GM18867 (cell line): ENCODE results near the gene C17orf113.
"Not testable (repeated sequence)": the region's sequence is repeated elsewhere in the genome, so short reads cannot be mapped to it uniquely, and the experiment has no call there.

Experiments used
- ATAC-seq: cut with Tn5 transposase; IDR thresholded peaks from one replicate; pipeline ENCODE4 v1.9.1; 2021; ENCODE audit warnings: mild to moderate bottlenecking, moderate library complexity; ENCODE audit not compliant: unreplicated experiment

Gene C17orf113

DNA sequence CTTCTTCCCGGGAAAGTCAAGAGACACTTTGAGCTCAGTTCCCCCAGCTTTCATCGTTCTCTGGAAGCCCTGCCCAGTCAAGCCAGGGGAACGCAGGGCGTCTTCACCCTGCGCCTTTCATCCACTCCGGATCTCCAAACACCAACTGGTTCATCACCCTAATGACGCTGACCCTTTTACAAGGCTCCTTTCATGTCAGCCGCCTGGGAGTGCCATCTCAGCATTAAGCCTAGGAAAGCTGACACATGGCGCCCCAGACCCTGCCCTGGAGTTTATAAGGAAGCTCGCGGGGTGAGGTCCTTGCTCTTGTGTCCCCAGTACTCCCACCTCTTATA, 32.6 kb downstream of the C17orf113 start:
- ATAC-seq = no peak

DNA sequence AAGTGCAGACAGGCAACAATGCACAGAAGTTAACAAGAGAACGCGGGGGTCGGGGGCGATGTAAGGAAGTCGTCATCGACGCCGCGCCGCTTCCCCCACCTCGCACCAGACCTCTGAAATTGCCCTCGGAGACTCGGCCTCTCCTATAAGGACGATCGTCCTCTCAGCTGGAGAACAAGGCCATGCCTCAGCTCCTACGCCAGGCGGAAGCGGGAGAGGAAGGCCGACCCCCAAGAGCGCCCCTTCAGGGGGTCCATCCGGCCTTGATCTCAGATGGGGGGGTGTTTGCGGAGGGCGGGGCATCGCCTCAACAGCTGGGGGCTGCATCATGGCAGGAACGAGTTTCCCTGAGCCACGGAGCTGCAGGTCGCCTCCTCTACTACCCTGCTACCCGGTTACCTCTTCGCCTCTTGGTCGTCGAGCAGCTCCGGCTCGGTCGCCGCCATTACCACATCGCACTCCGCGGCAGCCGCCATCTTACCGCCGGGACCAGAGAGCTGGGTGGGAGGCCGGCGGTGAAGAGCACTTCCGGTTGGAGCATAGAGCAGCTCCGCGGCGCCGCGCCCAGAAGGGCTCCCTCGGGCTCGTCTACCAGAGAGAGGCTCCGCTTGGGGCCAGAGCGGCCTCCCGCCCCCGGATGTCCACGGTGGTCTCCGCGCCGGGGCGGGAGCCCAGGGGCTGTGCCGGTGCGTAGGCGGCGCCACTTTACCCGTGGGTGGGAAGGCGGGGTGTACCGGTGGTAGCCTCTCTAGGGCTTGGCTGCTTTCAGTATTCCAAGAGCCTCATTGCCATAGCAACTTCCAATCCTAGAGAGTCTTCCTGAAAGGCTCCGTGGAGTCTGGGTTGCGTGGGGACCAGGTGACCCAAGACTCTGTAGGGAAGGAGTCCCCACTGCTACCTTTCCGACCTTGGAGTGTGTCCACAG, 33.2 kb downstream of the C17orf113 start, which contains the start of gene DNAJC7:
Gene DNAJC7, minus strand, starts transcription at position 499 of the 925 bp plus-strand sequence. Its CDS starts 23 bp downstream, at position 476.
- ATAC-seq = peak; percentile 74

DNA sequence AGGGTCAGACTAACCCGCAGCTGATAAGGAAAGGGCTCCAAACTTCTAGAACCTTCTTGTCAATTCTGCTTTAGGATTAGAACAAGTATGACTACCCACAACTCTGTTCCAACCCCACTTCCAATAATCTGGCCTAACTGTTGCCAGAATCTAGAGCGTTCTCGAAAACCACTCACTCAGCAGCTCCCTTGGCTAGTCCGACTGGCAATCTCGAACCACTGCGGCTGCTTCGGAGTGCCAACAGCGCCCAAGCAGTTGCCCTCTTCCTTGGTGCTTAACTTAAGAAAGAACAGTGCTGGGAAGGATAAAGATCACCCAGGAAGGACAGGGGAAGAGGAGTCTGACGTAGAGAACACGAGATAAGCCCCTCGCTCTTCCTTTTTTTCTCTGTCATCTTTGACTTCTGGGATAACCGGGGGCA, 34.0 kb downstream of the C17orf113 start:
- no peak for ATAC-seq

DNA sequence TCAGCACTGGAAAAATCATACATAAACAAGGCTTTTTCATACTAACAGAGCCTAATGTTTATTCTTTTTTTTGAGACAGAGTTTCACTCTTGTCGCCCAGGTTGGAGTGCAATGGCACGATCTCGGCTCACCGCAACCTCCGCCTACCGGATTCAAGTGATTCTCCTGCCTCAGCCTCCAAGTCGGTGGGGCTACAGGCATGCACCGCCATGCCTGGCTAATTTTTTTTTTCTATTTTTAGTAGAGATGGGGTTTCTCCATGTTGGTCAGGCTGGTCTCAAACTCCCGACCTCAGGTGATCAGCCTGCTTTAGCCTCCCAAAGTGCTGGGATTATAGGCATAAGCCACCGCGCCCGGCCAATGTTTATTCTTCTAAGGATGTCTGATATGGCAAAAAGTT, 36.7 kb downstream of the C17orf113 start:
- not testable (repeated sequence) for ATAC-seq

DNA sequence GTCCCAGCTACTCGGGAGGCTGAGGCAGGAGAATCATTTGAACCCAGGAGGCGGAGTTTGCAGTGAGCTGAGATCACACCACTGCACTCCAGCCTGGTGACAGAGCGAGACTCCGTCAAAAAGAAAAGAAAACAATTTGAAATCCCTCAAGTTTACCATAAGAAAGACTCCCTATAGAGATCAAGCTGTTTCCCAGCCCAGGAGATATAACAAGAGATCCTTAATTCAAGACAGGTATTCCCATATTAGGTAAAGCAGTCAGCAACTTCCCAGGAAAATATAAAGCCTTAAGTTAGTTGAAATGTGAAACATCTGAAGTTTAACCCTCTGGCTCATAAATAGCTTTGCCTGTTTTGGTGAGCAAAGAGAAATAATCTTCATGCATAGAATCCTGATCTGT, 38.0 kb downstream of the C17orf113 start:
- ATAC-seq = not testable (repeated sequence)

DNA sequence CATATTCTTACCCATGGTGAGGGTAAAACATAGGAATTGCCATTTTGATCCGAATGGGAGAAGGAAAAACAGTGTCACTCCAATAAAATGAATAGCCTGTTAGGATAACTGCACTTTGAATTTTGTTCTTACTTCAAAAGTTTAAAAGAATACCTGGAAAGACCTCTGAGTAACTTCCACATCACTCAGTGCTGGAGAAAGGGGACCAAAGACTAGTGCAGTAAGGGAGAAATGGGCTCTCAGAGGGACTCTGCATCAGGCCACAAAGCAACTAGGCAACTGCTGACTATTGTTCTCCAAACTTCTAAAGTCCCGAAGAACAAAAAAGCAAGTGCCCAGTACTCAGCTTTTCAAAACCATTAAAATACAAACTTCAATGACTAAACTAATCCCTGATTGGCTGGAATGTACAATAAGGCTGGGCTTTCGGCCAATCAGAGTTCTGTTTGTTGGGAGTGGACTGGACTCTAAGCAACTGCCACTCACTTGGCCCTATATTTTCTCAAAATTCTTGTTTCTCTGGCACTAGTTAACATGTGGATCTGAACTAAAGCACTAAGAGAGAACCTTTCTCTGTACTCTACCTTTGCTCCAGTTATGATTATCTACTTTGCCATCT, 39.4 kb downstream of the C17orf113 start:
- ATAC-seq = no peak

DNA sequence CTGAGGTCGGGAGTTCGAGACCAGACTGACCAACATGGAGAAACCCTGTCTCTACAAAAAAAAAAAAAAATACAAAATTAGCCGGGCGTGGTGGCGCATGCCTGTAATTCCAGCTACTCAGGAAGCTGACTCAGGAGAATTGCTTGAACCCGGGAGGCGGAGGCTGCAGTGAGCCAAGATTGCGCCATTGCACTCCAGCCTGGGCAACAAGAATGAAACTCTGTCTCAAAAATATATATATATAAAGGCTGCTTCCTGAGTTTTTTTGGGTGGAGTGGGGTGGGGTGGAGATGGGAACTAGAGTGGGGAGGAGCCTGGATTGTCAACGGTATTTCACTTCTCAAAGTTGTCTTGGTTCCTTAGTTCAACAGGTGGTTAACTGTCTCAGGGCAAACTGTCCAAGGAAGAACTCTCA, 40.1 kb downstream of the C17orf113 start:
- not testable (repeated sequence) for ATAC-seq

DNA sequence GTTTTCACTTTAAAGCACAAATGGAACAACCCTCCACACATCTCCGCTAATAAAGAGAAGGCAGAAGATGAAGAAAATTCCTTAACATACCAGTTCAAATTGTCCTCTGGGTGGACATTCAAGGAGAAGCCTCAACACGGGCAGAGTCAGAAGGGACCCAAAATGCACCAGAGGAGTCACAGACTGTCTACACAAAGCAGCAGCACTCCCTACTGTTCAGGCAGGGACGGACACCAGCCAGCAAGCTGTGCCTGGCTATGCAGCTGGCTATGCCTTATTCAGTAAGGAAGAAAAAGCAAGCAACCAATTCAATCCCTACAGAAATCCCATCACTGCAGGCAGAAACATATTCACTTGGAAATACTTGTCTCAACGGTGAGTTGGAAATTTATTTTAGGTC, 41.2 kb downstream of the C17orf113 start:
- no peak for ATAC-seq

DNA sequence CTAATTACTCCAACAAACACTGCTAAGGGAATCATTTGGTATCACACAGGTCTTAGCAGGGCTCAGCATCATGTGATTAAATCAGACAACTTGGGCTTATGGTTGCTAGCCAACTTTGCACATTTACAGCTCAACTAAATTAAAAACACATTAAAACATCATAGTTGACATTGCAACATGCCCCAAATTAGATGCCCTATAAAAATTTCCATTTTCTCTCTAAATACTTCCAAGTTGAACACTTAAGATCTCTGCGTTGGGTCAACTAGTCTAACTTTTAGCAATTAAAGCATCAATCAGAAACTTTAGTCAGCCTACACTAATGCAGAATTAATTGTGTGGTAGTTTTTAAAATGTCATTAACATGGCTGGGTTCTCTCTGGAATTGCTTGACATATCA, 45.2 kb downstream of the C17orf113 start:
- no peak for ATAC-seq

DNA sequence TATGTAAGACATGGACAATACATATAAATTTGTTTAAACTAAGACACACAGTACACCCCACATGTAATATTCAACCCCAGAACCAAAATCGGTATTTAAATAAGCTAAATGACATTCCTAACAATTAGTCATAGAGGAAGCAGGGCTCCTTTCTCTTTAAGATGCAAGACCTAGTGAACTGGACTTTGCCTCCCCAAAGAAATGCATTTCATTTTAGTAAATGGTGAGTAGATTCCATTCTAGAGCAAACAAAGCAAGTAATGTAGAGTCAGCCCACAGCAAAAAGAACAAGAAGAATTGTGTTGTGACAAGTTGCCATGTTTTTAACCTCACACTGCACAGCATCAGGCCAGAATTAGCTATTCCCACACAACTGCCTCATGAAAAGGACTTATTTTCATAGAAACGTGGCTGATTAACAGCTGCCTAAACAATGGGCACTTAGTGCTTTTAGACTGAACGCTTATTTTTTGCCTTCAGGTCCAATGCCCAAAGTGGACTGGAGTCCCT, 47.6 kb downstream of the C17orf113 start:
- no peak for ATAC-seq

DNA sequence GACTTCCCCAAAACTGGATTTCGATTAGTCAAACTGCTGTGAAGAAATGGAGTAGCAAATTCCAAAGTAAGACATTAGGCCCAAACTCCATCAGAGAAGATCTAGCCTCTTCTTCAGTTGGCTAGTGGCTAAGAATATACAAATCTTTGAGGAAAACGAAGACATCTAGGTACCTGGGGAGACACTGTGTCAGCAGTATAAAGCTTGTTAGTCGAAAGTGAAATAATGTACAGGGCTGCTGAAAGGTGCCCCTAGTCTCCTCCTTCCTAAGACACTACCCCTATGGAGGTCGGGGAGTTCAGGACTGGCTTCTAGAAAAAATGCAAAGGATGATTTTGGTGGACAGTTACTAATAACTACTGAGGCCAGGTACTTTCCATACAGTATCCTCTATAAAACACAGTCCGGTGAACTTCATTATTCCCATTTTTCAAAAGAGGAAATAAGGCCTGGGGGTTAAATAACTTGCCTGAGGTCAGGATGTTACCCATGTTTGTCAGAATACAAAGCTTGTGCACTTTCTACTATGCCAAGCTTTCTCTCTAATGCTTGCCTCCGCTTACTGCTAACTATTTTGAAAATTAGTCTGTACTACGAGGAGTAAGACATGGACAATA, 48.1 kb downstream of the C17orf113 start:
- ATAC-seq = no peak

DNA sequence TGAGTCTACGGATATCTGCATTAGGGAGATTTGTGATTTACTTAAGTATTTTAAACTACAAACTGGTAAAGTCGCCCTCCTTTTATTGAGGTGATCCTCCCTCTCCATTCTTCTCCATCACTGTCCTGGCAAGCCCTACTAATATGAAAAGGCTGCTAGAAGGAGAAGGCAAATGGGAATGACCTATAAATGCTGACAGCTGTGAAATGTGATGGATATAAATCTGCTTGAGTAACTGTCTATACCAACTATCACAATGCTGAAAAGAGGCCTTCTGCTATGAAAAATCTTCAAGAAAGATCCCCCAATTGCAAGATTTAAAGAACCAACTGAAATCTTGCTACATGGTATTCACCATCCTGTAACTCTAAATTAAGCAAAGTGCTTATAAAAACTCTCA, 48.7 kb downstream of the C17orf113 start:
- no peak for ATAC-seq

DNA sequence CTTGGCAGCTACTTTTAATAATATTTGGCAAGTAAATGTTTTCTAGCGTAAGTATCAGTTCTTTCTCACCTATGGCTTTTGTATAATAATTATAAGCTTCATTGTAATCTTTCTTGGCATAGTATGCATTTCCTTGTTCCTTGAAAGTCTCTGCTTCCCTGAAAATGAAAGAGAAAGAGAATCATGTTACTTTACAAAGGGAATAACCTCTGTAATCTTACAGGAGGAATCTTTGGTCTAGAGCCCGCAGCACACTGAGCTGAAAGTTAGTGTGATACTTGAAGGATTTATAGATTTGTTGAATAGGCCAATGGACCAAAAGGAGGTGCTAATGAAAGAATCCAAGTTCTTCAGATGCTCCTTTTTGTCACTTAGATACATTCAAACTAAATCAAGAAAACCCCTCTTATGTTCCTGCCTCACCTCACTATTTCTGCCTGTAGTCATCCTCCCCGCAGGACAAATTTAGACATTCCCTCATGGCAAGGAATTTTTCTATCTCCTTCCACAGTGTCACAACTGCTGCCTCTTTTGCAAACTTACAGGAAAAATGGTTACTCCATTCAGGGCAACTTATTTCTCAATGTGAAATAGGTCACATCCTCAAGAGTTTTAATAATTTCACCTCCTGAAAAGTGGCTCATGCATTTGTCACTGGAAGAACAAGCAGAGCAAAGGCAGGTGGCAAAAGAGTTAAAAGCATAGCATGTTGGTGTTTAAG, 49.8 kb downstream of the C17orf113 start:
- ATAC-seq = no peak

DNA sequence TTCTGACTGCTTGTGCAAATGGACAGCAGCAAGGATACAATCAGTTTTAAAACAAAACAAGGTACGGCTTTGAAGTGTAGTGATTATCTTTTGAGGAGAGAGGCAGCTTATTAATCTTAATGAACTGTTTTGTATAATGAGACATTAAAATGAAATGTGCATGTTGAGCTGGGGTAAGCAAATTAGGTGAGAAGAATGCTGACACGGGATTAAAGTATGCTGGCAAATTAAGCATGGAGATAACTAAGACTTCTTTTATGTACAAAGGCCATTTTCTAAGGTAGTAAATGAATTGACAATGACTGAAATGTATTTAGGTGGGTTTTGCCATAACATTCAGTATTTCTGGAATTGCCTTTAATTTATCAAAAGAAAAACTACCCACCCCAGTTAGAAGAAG, 51.9 kb downstream of the C17orf113 start:
- ATAC-seq = no peak

DNA sequence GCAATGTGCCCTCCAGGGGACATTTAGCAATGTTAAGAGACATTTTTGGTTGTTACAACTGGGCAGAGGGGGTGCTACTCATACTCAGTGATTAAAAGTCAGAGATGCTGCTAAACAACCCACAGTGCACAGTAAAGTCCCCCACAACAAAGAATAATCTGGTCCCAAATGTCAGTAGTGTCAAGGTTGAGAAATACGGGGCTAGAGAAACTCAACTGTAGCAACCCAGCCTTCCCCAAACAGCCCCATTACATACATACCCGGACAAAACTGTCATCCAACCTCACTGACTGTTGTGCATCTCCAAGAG, 53.6 kb downstream of the C17orf113 start:
- no peak for ATAC-seq

DNA sequence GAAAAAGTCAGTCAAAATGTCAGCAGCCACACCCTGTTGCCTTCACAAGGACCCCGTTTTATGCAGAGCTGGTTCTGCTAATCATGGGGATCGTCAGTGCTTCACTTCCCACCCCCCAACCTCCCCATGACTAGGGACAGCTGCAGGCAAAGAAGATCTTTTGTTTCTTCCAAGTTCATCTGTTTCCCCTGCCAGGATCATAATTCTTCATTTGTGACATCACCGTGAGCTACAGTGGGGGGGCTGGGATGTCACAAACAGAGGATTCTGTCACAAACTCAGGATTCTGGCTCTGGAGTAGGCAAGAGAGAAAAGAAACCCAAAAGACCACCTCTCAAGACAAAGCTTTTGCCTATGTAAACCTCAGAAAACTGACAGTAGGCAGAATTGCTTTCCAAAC, 57.8 kb downstream of the C17orf113 start:
- no peak for ATAC-seq

DNA sequence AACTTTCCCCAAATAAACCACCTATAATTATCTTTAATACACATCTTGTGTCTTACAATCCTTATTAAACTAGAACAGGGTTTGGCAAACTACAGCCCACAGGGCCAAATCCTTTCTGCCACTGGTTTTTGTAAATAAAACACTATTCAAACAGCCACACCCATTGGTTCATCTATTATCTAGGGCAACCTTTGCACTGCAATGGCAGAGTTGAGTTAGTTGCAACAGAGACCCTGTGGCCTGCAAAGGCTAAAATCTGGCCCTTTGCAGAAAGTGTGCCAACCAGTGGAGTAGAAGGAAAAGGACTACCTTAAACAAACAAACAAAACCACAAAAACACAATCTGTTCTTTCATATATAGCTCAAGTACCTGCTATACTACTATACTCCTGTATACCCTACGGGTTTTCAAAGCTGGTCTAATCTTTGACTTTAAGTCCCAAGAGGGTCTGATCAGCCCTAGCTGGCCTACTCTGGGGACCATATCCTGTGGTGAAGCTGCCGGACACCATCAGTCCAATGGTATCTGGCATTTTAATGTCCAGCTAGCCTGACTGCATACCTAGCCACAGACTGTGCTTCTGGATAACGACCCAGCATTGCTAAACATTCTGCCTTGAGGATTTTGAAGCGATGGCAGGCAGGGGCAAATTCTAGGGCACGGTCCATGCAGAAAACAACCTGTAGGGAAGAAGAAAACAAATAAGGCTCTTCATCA, 60.5 kb downstream of the C17orf113 start:
- no peak for ATAC-seq

DNA sequence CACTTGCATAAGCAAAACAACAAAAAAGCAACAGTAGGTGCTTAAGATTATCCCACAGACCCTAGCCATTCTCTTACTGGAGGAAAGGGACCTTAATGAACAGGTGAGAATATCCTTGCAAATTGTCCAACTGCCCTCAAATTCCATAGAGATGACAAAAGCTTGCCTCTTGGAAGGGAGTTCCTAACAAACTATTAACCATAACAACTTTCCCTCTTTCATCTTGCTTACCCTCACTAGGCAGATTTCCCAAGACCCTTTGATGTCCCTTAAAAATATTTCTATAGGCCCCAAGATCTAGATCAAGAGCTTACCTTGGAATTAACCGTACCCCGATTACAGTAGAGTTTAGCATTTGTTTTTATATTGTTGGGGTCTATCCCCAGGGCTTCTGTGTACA, 62.0 kb downstream of the C17orf113 start:
- ATAC-seq = no peak
